OCI-LY1 (cell line): ENCODE data around the gene CSK.

Source experiments
- EZH2 ChIP-seq: fragments of 200-600 bp; sonication (generic), shearing (Covaris generic); IDR thresholded peaks from 2 replicates; pipeline ENCODE4 v1.8.0; 2017; ENCODE audit warnings: borderline replicate concordance, mixed run types, mild to moderate bottlenecking, antibody characterized with exemption, low read length, moderate library complexity, mixed read lengths
- TF ChIP-seq, protein P1 (sequence below): fragments of 200-600 bp; sonication (generic), shearing (Covaris generic); IDR thresholded peaks from 2 replicates; pipeline ENCODE4 v1.5.1; 2017; ENCODE audit warnings: mild to moderate bottlenecking, antibody characterized with exemption, low read length, moderate library complexity, mixed read lengths

DNA sequence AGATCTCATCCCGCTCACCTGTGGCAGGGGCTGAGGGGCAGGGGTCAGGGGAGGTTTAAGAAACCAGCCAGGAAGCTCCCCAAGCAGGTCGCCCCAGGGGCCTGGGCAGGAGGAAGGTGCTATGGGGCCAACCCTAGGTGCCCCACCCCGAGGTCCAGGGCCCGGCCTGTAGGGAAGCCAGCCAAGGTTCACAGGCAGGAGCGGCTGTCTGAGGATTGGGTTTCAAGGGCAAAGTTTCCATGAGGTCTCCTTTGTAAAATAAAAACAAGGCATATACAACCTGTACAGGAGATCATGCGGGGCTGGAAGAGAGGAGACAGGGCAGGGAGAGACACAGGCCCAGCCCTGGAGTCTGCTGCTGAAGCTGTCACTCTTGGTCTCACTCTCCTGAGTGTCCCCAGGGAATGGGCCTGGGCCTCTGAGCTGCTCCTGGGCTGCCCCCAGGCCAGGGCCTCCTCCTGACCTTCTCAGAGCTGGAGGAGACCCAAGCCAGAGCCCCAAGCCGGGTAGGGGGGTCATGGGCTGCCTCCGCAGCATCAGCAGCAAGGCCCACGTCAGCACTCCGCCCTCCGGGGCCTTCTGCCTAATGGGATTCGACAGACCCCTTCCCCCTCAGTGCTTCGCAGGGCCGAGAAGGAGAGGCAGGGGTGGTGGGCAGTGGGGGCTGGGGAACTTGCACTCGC, 50.1 kb downstream of the CSK start:
- TF ChIP-seq, protein P1, sequence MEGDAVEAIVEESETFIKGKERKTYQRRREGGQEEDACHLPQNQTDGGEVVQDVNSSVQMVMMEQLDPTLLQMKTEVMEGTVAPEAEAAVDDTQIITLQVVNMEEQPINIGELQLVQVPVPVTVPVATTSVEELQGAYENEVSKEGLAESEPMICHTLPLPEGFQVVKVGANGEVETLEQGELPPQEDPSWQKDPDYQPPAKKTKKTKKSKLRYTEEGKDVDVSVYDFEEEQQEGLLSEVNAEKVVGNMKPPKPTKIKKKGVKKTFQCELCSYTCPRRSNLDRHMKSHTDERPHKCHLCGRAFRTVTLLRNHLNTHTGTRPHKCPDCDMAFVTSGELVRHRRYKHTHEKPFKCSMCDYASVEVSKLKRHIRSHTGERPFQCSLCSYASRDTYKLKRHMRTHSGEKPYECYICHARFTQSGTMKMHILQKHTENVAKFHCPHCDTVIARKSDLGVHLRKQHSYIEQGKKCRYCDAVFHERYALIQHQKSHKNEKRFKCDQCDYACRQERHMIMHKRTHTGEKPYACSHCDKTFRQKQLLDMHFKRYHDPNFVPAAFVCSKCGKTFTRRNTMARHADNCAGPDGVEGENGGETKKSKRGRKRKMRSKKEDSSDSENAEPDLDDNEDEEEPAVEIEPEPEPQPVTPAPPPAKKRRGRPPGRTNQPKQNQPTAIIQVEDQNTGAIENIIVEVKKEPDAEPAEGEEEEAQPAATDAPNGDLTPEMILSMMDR = no peak
- TF ChIP-seq EZH2 = no peak
